Liver (tissue), 9 donors: ENCODE data around the gene LRMDA. TPM values are rescaled to one million over a fixed set of nuclear protein-coding genes. Genes with fewer than 3 reads are reported as not detected.

Experiments
- DNase-seq: peaks from one replicate; pipeline ENCODE4 v3.0.0-alpha.2; 2017; ENCODE audit warnings: low spot score
- H3K27ac ChIP-seq, 2 donors: one replicate each; pipeline ENCODE4 v1.7.0; 2013; ENCODE audit warnings: inconsistent platforms in 2 of 2, low read length in 2 of 2, control low read depth in 1 of 2, low read depth in 1 of 2, mild to moderate bottlenecking in 1 of 2
- H3K27me3 ChIP-seq, 4 donors: one replicate each; pipeline versions ENCODE4 v1.6.1 to v1.7.0; 2013; ENCODE audit warnings: low read length in 3 of 4, inconsistent platforms in 1 of 4, mild to moderate bottlenecking in 1 of 4, moderate library complexity in 1 of 4; ENCODE audit not compliant: control insufficient read depth in 4 of 4, insufficient read depth in 4 of 4
- H3K36me3 ChIP-seq, 4 donors: one replicate each; pipeline versions ENCODE4 v1.6.1 to v1.7.0; 2013; ENCODE audit warnings: low read length in 3 of 4, mild to moderate bottlenecking in 3 of 4, low read depth in 1 of 4, moderate library complexity in 1 of 4; ENCODE audit not compliant: control insufficient read depth in 4 of 4, insufficient read depth in 3 of 4
- H3K4me1 ChIP-seq, 4 donors: one replicate each; pipeline versions ENCODE4 v1.6.1 to v1.7.0; 2013; ENCODE audit warnings: low read length in 3 of 4, mild to moderate bottlenecking in 3 of 4, moderate library complexity in 1 of 4; ENCODE audit not compliant: control insufficient read depth in 4 of 4, insufficient read depth in 4 of 4
- H3K4me3 ChIP-seq, 3 donors: one replicate each; pipeline versions ENCODE4 v1.6.1 to v1.7.0; 2013; ENCODE audit warnings: low read length in 3 of 3, control low read depth in 1 of 3, low read depth in 1 of 3, mild to moderate bottlenecking in 1 of 3
- H3K9ac ChIP-seq, 2 donors: one replicate each; pipeline ENCODE4 v1.7.0; 2013; ENCODE audit warnings: low read length in 2 of 2, mild to moderate bottlenecking in 2 of 2, moderate library complexity in 2 of 2, control low read depth in 1 of 2, low read depth in 1 of 2
- H3K9me3 ChIP-seq, 4 donors: one replicate each; pipeline versions ENCODE4 v1.6.1 to v1.7.0; 2013; ENCODE audit warnings: low read length in 3 of 4; ENCODE audit not compliant: control insufficient read depth in 4 of 4
- ATF3 ChIP-seq: IDR thresholded peaks from 2 replicates; pipeline ENCODE4 v1.6.1; 2016; ENCODE audit warnings: antibody characterized with exemption
- CTCF ChIP-seq: fragments of 150-350 bp; IDR thresholded peaks from 2 replicates; pipeline ENCODE4 v1.5.1; 2017; ENCODE audit warnings: improper control_type of control experiment, low read depth, low read length; ENCODE audit not compliant: missing input control
- EGR1 ChIP-seq, 2 donors: IDR thresholded peaks; 2 replicates each; pipeline ENCODE4 v1.6.1; 2016 to 2018; ENCODE audit warnings: antibody characterized with exemption in 2 of 2, low read depth in 2 of 2
- FOXA1 ChIP-seq: IDR thresholded peaks from 2 replicates; pipeline ENCODE4 v1.6.1; 2016; ENCODE audit warnings: antibody characterized with exemption
- FOXA2 ChIP-seq: IDR thresholded peaks from 2 replicates; pipeline ENCODE4 v1.6.1; 2016; ENCODE audit warnings: antibody characterized with exemption
- GABPA ChIP-seq, 2 donors: IDR thresholded peaks in 1 of 2; conservative IDR thresholded peaks in 1 of 2; 2 replicates each; pipeline ENCODE4 v1.6.1; 2016; ENCODE audit warnings: antibody characterized with exemption in 2 of 2, mild to moderate bottlenecking in 1 of 2, moderate library complexity in 1 of 2
- HNF4A ChIP-seq, 2 donors: conservative IDR thresholded peaks; 2 replicates each; pipeline ENCODE4 v1.6.1; 2016; ENCODE audit warnings: antibody characterized with exemption in 2 of 2, mild to moderate bottlenecking in 2 of 2
- HNF4G ChIP-seq: IDR thresholded peaks from 2 replicates; pipeline ENCODE4 v1.6.1; 2016; ENCODE audit warnings: antibody characterized with exemption
- JUND ChIP-seq, 2 donors: IDR thresholded peaks; 2 replicates each; pipeline ENCODE4 v1.6.1; 2016; ENCODE audit warnings: antibody characterized with exemption in 2 of 2
- MAX ChIP-seq: IDR thresholded peaks from 2 replicates; pipeline ENCODE4 v1.6.1; 2016; ENCODE audit warnings: antibody characterized with exemption
- NR2F2 ChIP-seq: IDR thresholded peaks from 2 replicates; pipeline ENCODE4 v1.6.1; 2016; ENCODE audit warnings: antibody characterized with exemption
- RXRA ChIP-seq, 2 donors: IDR thresholded peaks; 2 replicates each; pipeline ENCODE4 v1.6.1; 2017 to 2018; ENCODE audit warnings: antibody characterized with exemption in 2 of 2, mild to moderate bottlenecking in 1 of 2
- SP1 ChIP-seq: IDR thresholded peaks from 2 replicates; pipeline ENCODE4 v1.6.1; 2018; ENCODE audit warnings: antibody characterized with exemption, mild to moderate bottlenecking
- TAF1 ChIP-seq: conservative IDR thresholded peaks from 2 replicates; pipeline ENCODE4 v1.6.1; 2016; ENCODE audit warnings: antibody characterized with exemption, mild to moderate bottlenecking
- YY1 ChIP-seq: IDR thresholded peaks from 2 replicates; pipeline ENCODE4 v1.6.1; 2016; ENCODE audit warnings: antibody characterized with exemption, mild to moderate bottlenecking
- ZBTB33 ChIP-seq: IDR thresholded peaks from 2 replicates; pipeline ENCODE4 v1.6.1; 2016; ENCODE audit warnings: antibody characterized with exemption
- WGBS: extraction: QIAGEN DNeasy Blood & Tissue Kit; methylation state at CpG from one replicate; pipeline ENCODE4 v1.1.7; 2013; 5-methylcytosine and 5-hydroxymethylcytosine counted together
- polyA plus RNA-seq, 2 donors: library from polyadenylated mRNA; stranded (reverse) in 1 of 2; unstranded in 1 of 2; fragments of 200-250 nt in 1 of 2; fragments of >200 nt in 1 of 2; fragmentation: Nextera tagmentation in 1 of 2; extraction: Ambion mirVana in 1 of 2; gene quantifications; one replicate each; pipeline versions ENCODE4 v1.2.1 to v1.2.3, GENCODE V29; 2013 to 2015
- total RNA-seq, 2 donors: library from RNA; depleted of rRNA; stranded (reverse); fragments of >200 nt; gene quantifications; one replicate each; pipeline ENCODE4 v1.2.3, GENCODE V29; 2014
- donor health status: healthy.
- donor health status: healthy.
- donor health status: healthy.
- donor health status: healthy.
- donor health status: healthy.

Gene LRMDA
- total and polyA plus RNA-seq, 4 donors = 7.9 to 15.8 (median 11.3) TPM

GRCh38 chr10:75395932-75396630, 35.3 kb upstream of the LRMDA start:
- 19% methylated on average over 65 of the region's 65 CpGs for WGBS
- DNase-seq = no peak
- H3K9ac ChIP-seq = peak overlapping the region in 1 of 2 donors; percentile 43
- peak overlapping the region; percentile 48 to 64 for H3K27ac ChIP-seq
- no peaks in the 10 kb centered on the region for H3K36me3 ChIP-seq
- H3K4me1 ChIP-seq = peaks cover 2 to 24% (median 15%) of the 10 kb centered on the region in 4 donors
- H3K27me3 ChIP-seq = no peaks in the 10 kb centered on the region
- TF ChIP-seq FOXA1 (no peak), YY1 (peak; percentile 75), MAX (no peak), GABPA (IDR thresholded peaks at IDR 0.05 in 1 of 2, conservative IDR thresholded peaks at IDR 0.05 in 1 of 2) (no peak), SP1 (no peak), NR2F2 (no peak), RXRA (IDR thresholded peaks at IDR 0.05) (no peak), HNF4G (no peak)
- H3K4me3 ChIP-seq = peak overlapping the region; percentile 43 to 71 (median 67)
- no peaks in the 10 kb centered on the region for H3K9me3 ChIP-seq

GRCh38 chr10:75396631-75397495, 34.6 kb upstream of the LRMDA start:
- peaks cover 2 to 24% (median 15%) of the 10 kb centered on the region in 4 donors for H3K4me1 ChIP-seq

GRCh38 chr10:75397496-75398199, 33.8 kb upstream of the LRMDA start:
- Histone ChIP-seq H3K9ac (no peak overlapping the region), H3K4me1 (peaks cover 2 to 24% (median 15%) of the 10 kb centered on the region in 4 donors), H3K36me3 (no peaks in the 10 kb centered on the region), H3K27ac (no peak overlapping the region), H3K4me3 (peak overlapping the region in 2 of 3 donors; percentile 30 to 71), H3K9me3 (no peaks in the 10 kb centered on the region), H3K27me3 (no peaks in the 10 kb centered on the region)
- no peak for DNase-seq
- TF ChIP-seq ZBTB33 (no peak), RXRA (IDR thresholded peaks at IDR 0.05) (no peak), HNF4A (conservative IDR thresholded peaks at IDR 0.05) (no peak), CTCF (no peak), SP1 (no peak), GABPA (IDR thresholded peaks at IDR 0.05 in 1 of 2, conservative IDR thresholded peaks at IDR 0.05 in 1 of 2) (no peak), MAX (no peak), JUND (IDR thresholded peaks at IDR 0.05) (no peak), FOXA2 (no peak), FOXA1 (no peak), EGR1 (IDR thresholded peaks at IDR 0.05; ENCODE audit: low read depth in 2 of 2) (no peak), HNF4G (no peak)
- 79% methylated on average over 19 of the region's 19 CpGs for WGBS

More at GRCh38 chr10:75396631-75397495, 34.6 kb upstream of the LRMDA start:
- TF ChIP-seq ATF3 = no peak
- TF ChIP-seq GABPA (IDR thresholded peaks at IDR 0.05 in 1 of 2, conservative IDR thresholded peaks at IDR 0.05 in 1 of 2) = no peak
- no peak for TF ChIP-seq EGR1 (IDR thresholded peaks at IDR 0.05; ENCODE audit: low read depth in 2 of 2)
- no peak for TF ChIP-seq YY1
- no peak for TF ChIP-seq HNF4G
- peak; percentile 9 for TF ChIP-seq TAF1
- 15% methylated on average over 71 of the region's 71 CpGs for WGBS
- DNase-seq = no peak
- peak overlapping the region; percentile 48 to 64 for H3K27ac ChIP-seq
- H3K4me3 ChIP-seq = peak overlapping the region; percentile 43 to 71 (median 67)
- H3K9ac ChIP-seq = peak overlapping the region in 1 of 2 donors; percentile 43
- no peaks in the 10 kb centered on the region for H3K27me3 ChIP-seq
- H3K36me3 ChIP-seq = no peaks in the 10 kb centered on the region
- no peaks in the 10 kb centered on the region for H3K9me3 ChIP-seq
